Epithelial cell of esophagus (primary cell): ENCODE results near the gene ELMOD3.
"Not testable (repeated sequence)": the region's sequence is repeated elsewhere in the genome, so short reads cannot be mapped to it uniquely, and the experiment has no call there.

Experiments
- DNase-seq: peaks from one replicate; pipeline ENCODE4 v3.0.0; 2010; ENCODE audit warnings: low read depth
- H3K4me3 ChIP-seq: 2 replicates; pipeline ENCODE4 v1.5.1; 2011; ENCODE audit warnings: mild to moderate bottlenecking, low read length, control low read depth
- CTCF ChIP-seq: IDR thresholded peaks from 2 replicates; pipeline ENCODE4 v1.5.1; 2011; ENCODE audit warnings: low read depth, mild to moderate bottlenecking, low read length, control low read depth, inconsistent platforms; ENCODE audit not compliant: insufficient read depth; ENCODE audit errors: missing control alignments

ELMOD3 gene

GRCh38 chr2:85330839-85331636 is 23.5 kb upstream of the ELMOD3 start:
- no peak overlapping the region for H3K4me3 ChIP-seq
- no peak for TF ChIP-seq CTCF
- no peak for DNase-seq

- H3K4me3 ChIP-seq, DNase-seq: not testable (repeated sequence)
These were observed 20.7 kb upstream of the ELMOD3 start for GRCh38 chr2:85333877-85334276.

GRCh38 chr2:85334928-85335327 is 19.6 kb upstream of the ELMOD3 start:
- no peak overlapping the region for H3K4me3 ChIP-seq
- no peak for DNase-seq
- no peak for TF ChIP-seq CTCF

- no peak overlapping the region for H3K4me3 ChIP-seq
- no peak for DNase-seq
- no peak for TF ChIP-seq CTCF
These were observed 14.3 kb upstream of the ELMOD3 start for GRCh38 chr2:85340034-85340892.

GRCh38 chr2:85341269-85342029 is 13.1 kb upstream of the ELMOD3 start:
- no peak for TF ChIP-seq CTCF
- H3K4me3 ChIP-seq = no peak overlapping the region
- DNase-seq = no peak

- TF ChIP-seq CTCF = no peak
- no peak for DNase-seq
- no peak overlapping the region for H3K4me3 ChIP-seq
These were observed 12.4 kb upstream of the ELMOD3 start for GRCh38 chr2:85342156-85342555.

GRCh38 chr2:85343207-85343895 is 11.2 kb upstream of the ELMOD3 start:
- H3K4me3 ChIP-seq, DNase-seq: not testable (repeated sequence)
